HepG2 (cell line): ENCODE data around the gene HOXA5. TPM values are rescaled to one million over a fixed set of nuclear protein-coding genes. Genes with fewer than 3 reads are reported as not detected.

ENCODE experiments used
- ARID5B ChIP-seq: IDR thresholded peaks from 2 replicates; pipeline ENCODE4 v1.4.0; 2020; ENCODE audit warnings: mild to moderate bottlenecking, missing genetic modification reagents
- CREB1 ChIP-seq, 2 experiments: fragments of 450-650 bp in 1 of 2; IDR thresholded peaks; 2 replicates each; pipeline ENCODE4 v1.6.1; 2016 to 2017; ENCODE audit warnings: control low read depth in 1 of 2, mild to moderate bottlenecking in 1 of 2, missing compliant biosample characterization in 1 of 2, missing genetic modification characterization in 1 of 2
- ELF3 ChIP-seq: IDR thresholded peaks from 2 replicates; pipeline ENCODE4 v1.6.1; 2016; ENCODE audit warnings: missing genetic modification reagents, missing compliant biosample characterization
- FOXA1 ChIP-seq, 2 experiments: fragments of 450-650 bp in 1 of 2; sonication (generic) in 1 of 2; formaldehyde crosslinking in 1 of 2; IDR thresholded peaks; 2 replicates each; pipeline versions ENCODE4 v1.4.0 to v1.6.1; 2016 to 2020; ENCODE audit warnings: missing genetic modification reagents in 1 of 2
- MLLT10 ChIP-seq: sonication (generic); formaldehyde crosslinking; IDR thresholded peaks from 2 replicates; pipeline ENCODE4 v1.4.0; 2020; ENCODE audit warnings: missing genetic modification reagents
- NR3C1 ChIP-seq: sonication (generic); formaldehyde crosslinking; IDR thresholded peaks from 2 replicates; pipeline ENCODE4 v1.4.0; 2020; ENCODE audit warnings: missing genetic modification reagents
- SOX13 ChIP-seq, 3 experiments: fragments of 450-650 bp in 1 of 3; sonication (generic) in 1 of 3; formaldehyde crosslinking in 1 of 3; IDR thresholded peaks in 2 of 3; conservative IDR thresholded peaks in 1 of 3; 2 replicates each; pipeline versions ENCODE4 v1.5.0 to v1.6.1; 2016 to 2020; ENCODE audit warnings: antibody characterized with exemption in 1 of 3, mild to moderate bottlenecking in 1 of 3, missing compliant biosample characterization in 1 of 3, missing genetic modification reagents in 1 of 3, moderate library complexity in 1 of 3
- SOX6 ChIP-seq, 2 experiments: fragments of 450-650 bp in 1 of 2; sonication (generic) in 1 of 2; formaldehyde crosslinking in 1 of 2; IDR thresholded peaks; 2 replicates each; pipeline versions ENCODE4 v1.4.0 to v1.6.1; 2017 to 2020; ENCODE audit warnings: antibody characterized with exemption in 1 of 2, mild to moderate bottlenecking in 1 of 2, missing genetic modification reagents in 1 of 2
- TBX3 ChIP-seq: fragments of 450-650 bp; IDR thresholded peaks from 2 replicates; pipeline ENCODE4 v1.6.1; 2017; ENCODE audit warnings: antibody characterized with exemption, mild to moderate bottlenecking, inconsistent platforms, borderline replicate concordance
- TCF7 ChIP-seq: sonication (generic); IDR thresholded peaks from 2 replicates; pipeline ENCODE4 v1.6.1; 2016; ENCODE audit warnings: antibody characterized with exemption, low read depth
- ZNF510 ChIP-seq: sonication (generic); formaldehyde crosslinking; IDR thresholded peaks from 2 replicates; pipeline ENCODE4 v1.4.0; 2020; ENCODE audit warnings: low read depth, mild to moderate bottlenecking, missing genetic modification reagents
- ZSCAN5A ChIP-seq: sonication (generic); formaldehyde crosslinking; IDR thresholded peaks from 2 replicates; pipeline ENCODE4 v1.8.0; 2022; ENCODE audit warnings: mild to moderate bottlenecking, missing genetic modification reagents, borderline replicate concordance
- polyA plus RNA-seq, 8 experiments: library from polyadenylated mRNA; depleted of rRNA in 3 of 8; stranded (reverse) in 7 of 8; unstranded in 1 of 8; fragments of >200 nt; fragmentation: Illumina TruSeq in 4 of 8; extraction: Trizol in 4 of 8; gene quantifications; 2 replicates each; pipeline versions ENCODE4 v1.2.1 to v1.2.3, GENCODE V29; 2011 to 2016; ENCODE audit warnings: low read depth in 4 of 8, missing spikeins in 1 of 8, mixed read lengths in 1 of 8; ENCODE audit not compliant: insufficient read depth in 1 of 8
- total RNA-seq, 5 experiments: library from RNA; depleted of rRNA; stranded (reverse); fragments of >200 nt; fragmentation: Illumina TruSeq; extraction: Trizol; gene quantifications; 2 replicates each; pipeline ENCODE4 v1.2.3, GENCODE V29; 2016; ENCODE audit warnings: low read depth in 1 of 5
- TF ChIP-seq, protein P1 (sequence below): sonication (generic); formaldehyde crosslinking; IDR thresholded peaks from 2 replicates; pipeline ENCODE4 v1.5.0; 2020; ENCODE audit warnings: missing genetic modification reagents, mild to moderate bottlenecking, borderline replicate concordance
- TF ChIP-seq, protein P2 (sequence below): sonication (generic); formaldehyde crosslinking; IDR thresholded peaks from 2 replicates; pipeline ENCODE4 v1.4.0; 2020; ENCODE audit warnings: mild to moderate bottlenecking, missing genetic modification reagents
- TF ChIP-seq, protein P3 (sequence below): IDR thresholded peaks from 2 replicates; pipeline ENCODE4 v1.6.1; 2016; ENCODE audit warnings: low read depth, missing genetic modification reagents, missing compliant biosample characterization

HOXA5 gene
- total and polyA plus RNA-seq, 2 of the 13 experiments (the other 11 are each of a cell fraction or from before 2014, with no cell fraction given), result 3.2 to 3.6 TPM

DNA sequence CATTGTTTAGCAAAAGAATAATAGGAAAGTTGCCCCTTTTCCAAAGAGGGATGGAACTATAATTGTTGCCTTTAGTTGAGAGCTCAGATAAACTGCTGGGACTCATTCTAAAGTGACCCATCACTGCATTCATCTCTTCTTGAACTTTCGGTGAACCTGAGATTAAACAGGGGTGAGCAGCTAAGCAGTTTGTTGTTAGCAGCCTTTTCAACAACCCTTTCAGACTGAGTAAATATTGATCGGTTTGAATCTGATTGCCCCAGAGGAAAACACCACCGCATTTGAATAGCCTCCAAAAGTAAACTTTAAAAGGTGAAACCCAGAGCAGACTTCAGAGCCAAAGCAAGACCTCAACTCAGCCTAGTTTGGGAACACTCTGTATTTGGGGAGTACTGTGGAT, 52.4 kb downstream of the HOXA5 start (continued):
- TF ChIP-seq SOX13 (IDR thresholded peaks at IDR 0.05) (no peak), SOX13 (CRISPR knock-in tag; conservative IDR thresholded peaks at IDR 0.05 in 1 of 2, IDR thresholded peaks at IDR 0.05 in 1 of 2) (peak in 1 of 2 experiments; percentile 33; a peak in 1 of 4 replicates), SOX6 (IDR thresholded peaks at IDR 0.05) (no peak), SOX6 (CRISPR knock-in tag; IDR thresholded peaks at IDR 0.05) (peak; percentile 20; the same call in 1 of the 2 replicates), CREB1 (IDR thresholded peaks at IDR 0.05) (no peak), CREB1 (CRISPR knock-in tag; IDR thresholded peaks at IDR 0.05) (no peak), TCF7 (0 out of 2 replicates have a peak, but pooled peaks have one; percentile 30), ARID5B (peak; percentile 42; the same call in 1 of the 2 replicates), NR3C1 (no peak), ZSCAN5A (CRISPR knock-in tag) (no peak), FOXA1 (IDR thresholded peaks at IDR 0.05) (no peak), FOXA1 (CRISPR knock-in tag; IDR thresholded peaks at IDR 0.05) (peak; percentile 25; the same call in 1 of the 2 replicates), ELF3 (CRISPR knock-in tag) (no peak), ZNF510 (CRISPR knock-in tag) (no peak), TBX3 (peak; percentile 26; the same call in 1 of the 2 replicates), MLLT10 (CRISPR knock-in tag) (no peak)
- TF ChIP-seq, protein P1, sequence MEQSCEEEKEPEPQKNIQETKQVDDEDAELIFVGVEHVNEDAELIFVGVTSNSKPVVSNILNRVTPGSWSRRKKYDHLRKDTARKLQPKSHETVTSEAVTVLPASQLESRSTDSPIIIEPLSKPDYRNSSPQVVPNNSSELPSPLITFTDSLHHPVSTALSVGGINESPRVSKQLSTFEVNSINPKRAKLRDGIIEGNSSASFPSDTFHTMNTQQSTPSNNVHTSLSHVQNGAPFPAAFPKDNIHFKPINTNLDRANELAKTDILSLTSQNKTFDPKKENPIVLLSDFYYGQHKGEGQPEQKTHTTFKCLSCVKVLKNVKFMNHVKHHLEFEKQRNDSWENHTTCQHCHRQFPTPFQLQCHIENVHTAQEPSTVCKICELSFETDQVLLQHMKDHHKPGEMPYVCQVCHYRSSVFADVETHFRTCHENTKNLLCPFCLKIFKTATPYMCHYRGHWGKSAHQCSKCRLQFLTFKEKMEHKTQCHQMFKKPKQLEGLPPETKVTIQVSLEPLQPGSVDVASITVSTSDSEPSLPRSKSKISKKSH (CRISPR knock-in tag), result no peak
- TF ChIP-seq, protein P2, sequence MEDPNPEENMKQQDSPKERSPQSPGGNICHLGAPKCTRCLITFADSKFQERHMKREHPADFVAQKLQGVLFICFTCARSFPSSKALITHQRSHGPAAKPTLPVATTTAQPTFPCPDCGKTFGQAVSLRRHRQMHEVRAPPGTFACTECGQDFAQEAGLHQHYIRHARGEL (CRISPR knock-in tag), result no peak
- TF ChIP-seq, protein P3, sequence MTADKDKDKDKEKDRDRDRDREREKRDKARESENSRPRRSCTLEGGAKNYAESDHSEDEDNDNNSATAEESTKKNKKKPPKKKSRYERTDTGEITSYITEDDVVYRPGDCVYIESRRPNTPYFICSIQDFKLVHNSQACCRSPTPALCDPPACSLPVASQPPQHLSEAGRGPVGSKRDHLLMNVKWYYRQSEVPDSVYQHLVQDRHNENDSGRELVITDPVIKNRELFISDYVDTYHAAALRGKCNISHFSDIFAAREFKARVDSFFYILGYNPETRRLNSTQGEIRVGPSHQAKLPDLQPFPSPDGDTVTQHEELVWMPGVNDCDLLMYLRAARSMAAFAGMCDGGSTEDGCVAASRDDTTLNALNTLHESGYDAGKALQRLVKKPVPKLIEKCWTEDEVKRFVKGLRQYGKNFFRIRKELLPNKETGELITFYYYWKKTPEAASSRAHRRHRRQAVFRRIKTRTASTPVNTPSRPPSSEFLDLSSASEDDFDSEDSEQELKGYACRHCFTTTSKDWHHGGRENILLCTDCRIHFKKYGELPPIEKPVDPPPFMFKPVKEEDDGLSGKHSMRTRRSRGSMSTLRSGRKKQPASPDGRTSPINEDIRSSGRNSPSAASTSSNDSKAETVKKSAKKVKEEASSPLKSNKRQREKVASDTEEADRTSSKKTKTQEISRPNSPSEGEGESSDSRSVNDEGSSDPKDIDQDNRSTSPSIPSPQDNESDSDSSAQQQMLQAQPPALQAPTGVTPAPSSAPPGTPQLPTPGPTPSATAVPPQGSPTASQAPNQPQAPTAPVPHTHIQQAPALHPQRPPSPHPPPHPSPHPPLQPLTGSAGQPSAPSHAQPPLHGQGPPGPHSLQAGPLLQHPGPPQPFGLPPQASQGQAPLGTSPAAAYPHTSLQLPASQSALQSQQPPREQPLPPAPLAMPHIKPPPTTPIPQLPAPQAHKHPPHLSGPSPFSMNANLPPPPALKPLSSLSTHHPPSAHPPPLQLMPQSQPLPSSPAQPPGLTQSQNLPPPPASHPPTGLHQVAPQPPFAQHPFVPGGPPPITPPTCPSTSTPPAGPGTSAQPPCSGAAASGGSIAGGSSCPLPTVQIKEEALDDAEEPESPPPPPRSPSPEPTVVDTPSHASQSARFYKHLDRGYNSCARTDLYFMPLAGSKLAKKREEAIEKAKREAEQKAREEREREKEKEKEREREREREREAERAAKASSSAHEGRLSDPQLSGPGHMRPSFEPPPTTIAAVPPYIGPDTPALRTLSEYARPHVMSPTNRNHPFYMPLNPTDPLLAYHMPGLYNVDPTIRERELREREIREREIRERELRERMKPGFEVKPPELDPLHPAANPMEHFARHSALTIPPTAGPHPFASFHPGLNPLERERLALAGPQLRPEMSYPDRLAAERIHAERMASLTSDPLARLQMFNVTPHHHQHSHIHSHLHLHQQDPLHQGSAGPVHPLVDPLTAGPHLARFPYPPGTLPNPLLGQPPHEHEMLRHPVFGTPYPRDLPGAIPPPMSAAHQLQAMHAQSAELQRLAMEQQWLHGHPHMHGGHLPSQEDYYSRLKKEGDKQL (CRISPR knock-in tag), result peak; percentile 59; the same call in 1 of the 2 replicates
